Liver (tissue), 3 donors: ENCODE data around the gene EPHB2.

Experiments used
- FOXA1 ChIP-seq: IDR thresholded peaks from 2 replicates; pipeline ENCODE4 v1.6.1; 2016; ENCODE audit warnings: antibody characterized with exemption
- GABPA ChIP-seq, 2 donors: IDR thresholded peaks in 1 of 2; conservative IDR thresholded peaks in 1 of 2; 2 replicates each; pipeline ENCODE4 v1.6.1; 2016; ENCODE audit warnings: antibody characterized with exemption in 2 of 2, mild to moderate bottlenecking in 1 of 2, moderate library complexity in 1 of 2
- JUND ChIP-seq, 2 donors: IDR thresholded peaks; 2 replicates each; pipeline ENCODE4 v1.6.1; 2016; ENCODE audit warnings: antibody characterized with exemption in 2 of 2
- NR2F2 ChIP-seq: IDR thresholded peaks from 2 replicates; pipeline ENCODE4 v1.6.1; 2016; ENCODE audit warnings: antibody characterized with exemption
- RAD21 ChIP-seq, 2 donors: IDR thresholded peaks; 2 replicates each; pipeline ENCODE4 v1.6.1; 2016; ENCODE audit warnings: antibody characterized with exemption in 2 of 2, mild to moderate bottlenecking in 2 of 2
- SP1 ChIP-seq: IDR thresholded peaks from 2 replicates; pipeline ENCODE4 v1.6.1; 2018; ENCODE audit warnings: antibody characterized with exemption, mild to moderate bottlenecking
- TAF1 ChIP-seq: conservative IDR thresholded peaks from 2 replicates; pipeline ENCODE4 v1.6.1; 2016; ENCODE audit warnings: antibody characterized with exemption, mild to moderate bottlenecking
- YY1 ChIP-seq: IDR thresholded peaks from 2 replicates; pipeline ENCODE4 v1.6.1; 2016; ENCODE audit warnings: antibody characterized with exemption, mild to moderate bottlenecking
- TF ChIP-seq, protein P1 (sequence below): IDR thresholded peaks from 2 replicates; pipeline ENCODE4 v1.6.1; 2016; ENCODE audit warnings: antibody characterized with exemption
- TF ChIP-seq, protein P2 (sequence below): fragments of 150-350 bp; IDR thresholded peaks from 2 replicates; pipeline ENCODE4 v1.5.1; 2017; ENCODE audit warnings: improper control_type of control experiment, low read depth, low read length; ENCODE audit not compliant: missing input control
- TF ChIP-seq, protein P3 (sequence below): IDR thresholded peaks from 2 replicates; pipeline ENCODE4 v1.6.1; 2016; ENCODE audit warnings: antibody characterized with exemption
- TF ChIP-seq, protein P4 (sequence below): IDR thresholded peaks from 2 replicates; pipeline ENCODE4 v1.6.1; 2016; ENCODE audit warnings: antibody characterized with exemption
- TF ChIP-seq, protein P5 (sequence below): IDR thresholded peaks from 2 replicates; pipeline ENCODE4 v1.6.1; 2016; ENCODE audit warnings: antibody characterized with exemption, mild to moderate bottlenecking
- donor health status: healthy.
- donor health status: healthy.

DNA sequence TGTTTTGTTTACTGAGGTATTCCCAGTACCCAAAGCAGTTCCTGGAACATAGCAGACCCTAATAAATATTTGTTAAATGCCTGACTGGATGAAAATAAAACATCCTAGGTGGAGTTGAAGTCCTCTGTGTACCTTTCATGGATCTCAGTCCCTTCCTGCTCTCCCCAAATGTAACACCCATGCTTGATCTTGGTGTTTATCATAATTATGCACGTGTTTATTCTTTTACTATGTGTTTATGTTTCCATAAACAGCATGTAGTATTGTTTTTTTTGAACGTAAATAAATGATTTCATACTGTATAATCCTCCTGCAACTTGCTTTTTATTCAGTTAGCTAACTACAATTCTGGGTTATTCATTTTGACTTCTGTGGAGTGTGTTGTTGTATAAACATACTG lies 257.2 kb downstream of the EPHB2 start:
- no peak for TF ChIP-seq RAD21 (IDR thresholded peaks at IDR 0.05)
- TF ChIP-seq YY1: no peak
- TF ChIP-seq JUND (IDR thresholded peaks at IDR 0.05): no peak
- TF ChIP-seq TAF1: no peak
- TF ChIP-seq, protein P1, sequence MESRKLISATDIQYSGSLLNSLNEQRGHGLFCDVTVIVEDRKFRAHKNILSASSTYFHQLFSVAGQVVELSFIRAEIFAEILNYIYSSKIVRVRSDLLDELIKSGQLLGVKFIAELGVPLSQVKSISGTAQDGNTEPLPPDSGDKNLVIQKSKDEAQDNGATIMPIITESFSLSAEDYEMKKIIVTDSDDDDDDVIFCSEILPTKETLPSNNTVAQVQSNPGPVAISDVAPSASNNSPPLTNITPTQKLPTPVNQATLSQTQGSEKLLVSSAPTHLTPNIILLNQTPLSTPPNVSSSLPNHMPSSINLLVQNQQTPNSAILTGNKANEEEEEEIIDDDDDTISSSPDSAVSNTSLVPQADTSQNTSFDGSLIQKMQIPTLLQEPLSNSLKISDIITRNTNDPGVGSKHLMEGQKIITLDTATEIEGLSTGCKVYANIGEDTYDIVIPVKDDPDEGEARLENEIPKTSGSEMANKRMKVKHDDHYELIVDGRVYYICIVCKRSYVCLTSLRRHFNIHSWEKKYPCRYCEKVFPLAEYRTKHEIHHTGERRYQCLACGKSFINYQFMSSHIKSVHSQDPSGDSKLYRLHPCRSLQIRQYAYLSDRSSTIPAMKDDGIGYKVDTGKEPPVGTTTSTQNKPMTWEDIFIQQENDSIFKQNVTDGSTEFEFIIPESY: no peak
- TF ChIP-seq, protein P2, sequence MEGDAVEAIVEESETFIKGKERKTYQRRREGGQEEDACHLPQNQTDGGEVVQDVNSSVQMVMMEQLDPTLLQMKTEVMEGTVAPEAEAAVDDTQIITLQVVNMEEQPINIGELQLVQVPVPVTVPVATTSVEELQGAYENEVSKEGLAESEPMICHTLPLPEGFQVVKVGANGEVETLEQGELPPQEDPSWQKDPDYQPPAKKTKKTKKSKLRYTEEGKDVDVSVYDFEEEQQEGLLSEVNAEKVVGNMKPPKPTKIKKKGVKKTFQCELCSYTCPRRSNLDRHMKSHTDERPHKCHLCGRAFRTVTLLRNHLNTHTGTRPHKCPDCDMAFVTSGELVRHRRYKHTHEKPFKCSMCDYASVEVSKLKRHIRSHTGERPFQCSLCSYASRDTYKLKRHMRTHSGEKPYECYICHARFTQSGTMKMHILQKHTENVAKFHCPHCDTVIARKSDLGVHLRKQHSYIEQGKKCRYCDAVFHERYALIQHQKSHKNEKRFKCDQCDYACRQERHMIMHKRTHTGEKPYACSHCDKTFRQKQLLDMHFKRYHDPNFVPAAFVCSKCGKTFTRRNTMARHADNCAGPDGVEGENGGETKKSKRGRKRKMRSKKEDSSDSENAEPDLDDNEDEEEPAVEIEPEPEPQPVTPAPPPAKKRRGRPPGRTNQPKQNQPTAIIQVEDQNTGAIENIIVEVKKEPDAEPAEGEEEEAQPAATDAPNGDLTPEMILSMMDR: no peak
- TF ChIP-seq GABPA (IDR thresholded peaks at IDR 0.05 in 1 of 2, conservative IDR thresholded peaks at IDR 0.05 in 1 of 2): no peak
- no peak for TF ChIP-seq SP1
- TF ChIP-seq, protein P3, sequence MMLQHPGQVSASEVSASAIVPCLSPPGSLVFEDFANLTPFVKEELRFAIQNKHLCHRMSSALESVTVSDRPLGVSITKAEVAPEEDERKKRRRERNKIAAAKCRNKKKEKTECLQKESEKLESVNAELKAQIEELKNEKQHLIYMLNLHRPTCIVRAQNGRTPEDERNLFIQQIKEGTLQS: no peak
- TF ChIP-seq, protein P4, sequence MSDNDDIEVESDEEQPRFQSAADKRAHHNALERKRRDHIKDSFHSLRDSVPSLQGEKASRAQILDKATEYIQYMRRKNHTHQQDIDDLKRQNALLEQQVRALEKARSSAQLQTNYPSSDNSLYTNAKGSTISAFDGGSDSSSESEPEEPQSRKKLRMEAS: no peak
- TF ChIP-seq NR2F2: no peak
- TF ChIP-seq, protein P5, sequence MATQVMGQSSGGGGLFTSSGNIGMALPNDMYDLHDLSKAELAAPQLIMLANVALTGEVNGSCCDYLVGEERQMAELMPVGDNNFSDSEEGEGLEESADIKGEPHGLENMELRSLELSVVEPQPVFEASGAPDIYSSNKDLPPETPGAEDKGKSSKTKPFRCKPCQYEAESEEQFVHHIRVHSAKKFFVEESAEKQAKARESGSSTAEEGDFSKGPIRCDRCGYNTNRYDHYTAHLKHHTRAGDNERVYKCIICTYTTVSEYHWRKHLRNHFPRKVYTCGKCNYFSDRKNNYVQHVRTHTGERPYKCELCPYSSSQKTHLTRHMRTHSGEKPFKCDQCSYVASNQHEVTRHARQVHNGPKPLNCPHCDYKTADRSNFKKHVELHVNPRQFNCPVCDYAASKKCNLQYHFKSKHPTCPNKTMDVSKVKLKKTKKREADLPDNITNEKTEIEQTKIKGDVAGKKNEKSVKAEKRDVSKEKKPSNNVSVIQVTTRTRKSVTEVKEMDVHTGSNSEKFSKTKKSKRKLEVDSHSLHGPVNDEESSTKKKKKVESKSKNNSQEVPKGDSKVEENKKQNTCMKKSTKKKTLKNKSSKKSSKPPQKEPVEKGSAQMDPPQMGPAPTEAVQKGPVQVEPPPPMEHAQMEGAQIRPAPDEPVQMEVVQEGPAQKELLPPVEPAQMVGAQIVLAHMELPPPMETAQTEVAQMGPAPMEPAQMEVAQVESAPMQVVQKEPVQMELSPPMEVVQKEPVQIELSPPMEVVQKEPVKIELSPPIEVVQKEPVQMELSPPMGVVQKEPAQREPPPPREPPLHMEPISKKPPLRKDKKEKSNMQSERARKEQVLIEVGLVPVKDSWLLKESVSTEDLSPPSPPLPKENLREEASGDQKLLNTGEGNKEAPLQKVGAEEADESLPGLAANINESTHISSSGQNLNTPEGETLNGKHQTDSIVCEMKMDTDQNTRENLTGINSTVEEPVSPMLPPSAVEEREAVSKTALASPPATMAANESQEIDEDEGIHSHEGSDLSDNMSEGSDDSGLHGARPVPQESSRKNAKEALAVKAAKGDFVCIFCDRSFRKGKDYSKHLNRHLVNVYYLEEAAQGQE: no peak
- TF ChIP-seq FOXA1: no peak
